H1 (cell line): ENCODE measurements around the gene ERLIN1. TPM values are rescaled to one million over a fixed set of nuclear protein-coding genes. Genes with fewer than 3 reads are reported as not detected.

Source experiments
- CTCF ChIA-PET: fragments of 300-600 bp; sonication (Branson Sonifier 250); formaldehyde crosslinking; loops from one replicate; lab custom pipeline; 2021; ENCODE audit not compliant: partially characterized antibody; lab: Charles Lee
- POLR2A ChIA-PET: fragments of 300-600 bp; sonication (Branson Sonifier 250); formaldehyde crosslinking; loops from one replicate; lab custom pipeline; 2021; ENCODE audit warnings: inconsistent platforms; ENCODE audit not compliant: partially characterized antibody; lab: Charles Lee
- DNase-seq, 2 experiments: peaks; one replicate each; pipeline versions ENCODE4 v3.0.0 to v3.0.0-alpha.2; 2010 to 2022; ENCODE audit warnings: low spot score in 2 of 2, low read depth in 1 of 2, mixed read lengths in 1 of 2
- FAIRE-seq: peaks from 2 replicates; lab custom pipeline; 2011; peaks lifted over from hg19 to GRCh38; lab: Jason Lieb, UNC
- H2AFZ ChIP-seq: 2 replicates; pipeline ENCODE4 v1.8.1; 2012; ENCODE audit warnings: low read length, inconsistent platforms
- H2AK5ac ChIP-seq: 2 replicates; pipeline ENCODE4 v1.6.1; 2013; ENCODE audit warnings: low read depth, low read length
- H2BK120ac ChIP-seq: replicated peaks from 2 replicates; pipeline ENCODE3; 2013; ENCODE audit warnings: low read depth, low read length, inconsistent platforms
- H2BK12ac ChIP-seq: 2 replicates; pipeline ENCODE4 v1.6.1; 2013; ENCODE audit warnings: low read depth, low read length
- H2BK15ac ChIP-seq: 2 replicates; pipeline ENCODE4 v1.6.1; 2013; ENCODE audit warnings: low read length
- H2BK20ac ChIP-seq: 2 replicates; pipeline ENCODE4 v1.6.1; 2013; ENCODE audit warnings: low read length
- H2BK5ac ChIP-seq: 2 replicates; pipeline ENCODE4 v1.6.1; 2013; ENCODE audit warnings: low read depth, low read length
- H3K14ac ChIP-seq: 2 replicates; pipeline ENCODE4 v1.6.1; 2013; ENCODE audit warnings: inconsistent platforms; ENCODE audit not compliant: insufficient read length
- H3K18ac ChIP-seq: 2 replicates; pipeline ENCODE4 v1.6.1; 2013; ENCODE audit warnings: low read length; ENCODE audit errors: extremely low read depth
- H3K23ac ChIP-seq: 2 replicates; pipeline ENCODE4 v1.6.1; 2013; ENCODE audit warnings: inconsistent platforms; ENCODE audit not compliant: insufficient read length
- H3K23me2 ChIP-seq: 2 replicates; pipeline ENCODE4 v1.6.1; 2013; ENCODE audit warnings: low read depth, low read length
- H3K27ac ChIP-seq: 2 replicates; pipeline ENCODE4 v1.6.1; 2011; ENCODE audit warnings: low read depth, low read length, inconsistent platforms
- H3K27me3 ChIP-seq, 4 experiments: replicated peaks in 1 of 4; 1 replicate in 1 of 4; 2 replicates in 3 of 4; pipeline versions ENCODE4 v1.6.1 to v1.8.1; 2011 to 2013; ENCODE audit warnings: low read length in 3 of 4, mild to moderate bottlenecking in 3 of 4, inconsistent platforms in 2 of 4, mixed read lengths in 2 of 4, moderate library complexity in 1 of 4; ENCODE audit not compliant: control insufficient read depth in 3 of 4, insufficient read depth in 3 of 4; ENCODE audit errors: extremely low read depth in 1 of 4
- H3K36me3 ChIP-seq, 4 experiments: 2 replicates each; pipeline versions ENCODE4 v1.6.1 to v1.8.1; 2011 to 2013; ENCODE audit warnings: mild to moderate bottlenecking in 4 of 4, low read length in 3 of 4, moderate library complexity in 2 of 4, control low read depth in 1 of 4, inconsistent platforms in 1 of 4; ENCODE audit not compliant: insufficient read depth in 4 of 4, control insufficient read depth in 2 of 4
- H3K4ac ChIP-seq: replicated peaks from 2 replicates; pipeline ENCODE3; 2013; ENCODE audit warnings: low read length, low read depth, mixed read lengths, inconsistent platforms; ENCODE audit not compliant: insufficient read length
- H3K4me1 ChIP-seq, 4 experiments: replicated peaks in 1 of 4; 1 replicate in 1 of 4; 2 replicates in 3 of 4; pipeline versions ENCODE4 v1.6.1 to v1.8.1; 2011 to 2013; ENCODE audit warnings: low read length in 3 of 4, inconsistent platforms in 2 of 4, mixed read lengths in 1 of 4; ENCODE audit not compliant: insufficient read depth in 4 of 4, control insufficient read depth in 3 of 4
- H3K4me2 ChIP-seq, 2 experiments: 2 replicates each; pipeline versions ENCODE4 v1.6.1 to v1.8.1; 2011 to 2013; ENCODE audit warnings: low read depth in 2 of 2, low read length in 2 of 2, control low read depth in 1 of 2, inconsistent platforms in 1 of 2, mild to moderate bottlenecking in 1 of 2; ENCODE audit not compliant: insufficient read depth in 1 of 2
- H3K4me3 ChIP-seq, 4 experiments: fragments of 200-600, 300-600 bp in 1 of 4; sonication (generic), shearing (Covaris generic), sonication (Bioruptor Twin) in 1 of 4; 2 replicates each; pipeline versions ENCODE4 v1.5.1 to v1.8.1; 2011 to 2016; ENCODE audit warnings: low read length in 4 of 4, low read depth in 3 of 4, control low read depth in 2 of 4, inconsistent platforms in 2 of 4, mild to moderate bottlenecking in 2 of 4, mixed read lengths in 1 of 4, moderate library complexity in 1 of 4; ENCODE audit not compliant: insufficient read depth in 2 of 4; ENCODE audit errors: extremely low read depth in 1 of 4
- H3K56ac ChIP-seq: replicated peaks from 2 replicates; pipeline ENCODE3; 2013; ENCODE audit warnings: low read depth, mild to moderate bottlenecking, mixed read lengths, low read length, inconsistent platforms; ENCODE audit not compliant: insufficient read length
- H3K79me1 ChIP-seq: 2 replicates; pipeline ENCODE4 v1.6.1; 2013; ENCODE audit warnings: low read depth, low read length, control low read depth
- H3K79me2 ChIP-seq, 2 experiments: 2 replicates each; pipeline versions ENCODE4 v1.6.1 to v1.8.1; 2012 to 2013; ENCODE audit warnings: low read length in 2 of 2, mild to moderate bottlenecking in 2 of 2, inconsistent platforms in 1 of 2; ENCODE audit not compliant: insufficient read depth in 2 of 2, control insufficient read depth in 1 of 2
- H3K9ac ChIP-seq, 4 experiments: replicated peaks in 1 of 4; 1 replicate in 1 of 4; 2 replicates in 3 of 4; pipeline versions ENCODE4 v1.6.1 to v1.8.1; 2011 to 2013; ENCODE audit warnings: low read depth in 3 of 4, low read length in 3 of 4, control low read depth in 2 of 4, mild to moderate bottlenecking in 2 of 4, moderate library complexity in 2 of 4, inconsistent platforms in 1 of 4; ENCODE audit errors: extremely low read depth in 1 of 4
- H3K9me3 ChIP-seq, 2 experiments: 2 replicates each; pipeline versions ENCODE4 v1.6.1 to v1.8.1; 2012 to 2013; ENCODE audit warnings: mild to moderate bottlenecking in 2 of 2, moderate library complexity in 2 of 2, control low read depth in 1 of 2, inconsistent platforms in 1 of 2, low read depth in 1 of 2, low read length in 1 of 2, mixed read lengths in 1 of 2; ENCODE audit not compliant: insufficient read depth in 2 of 2
- H4K20me1 ChIP-seq, 2 experiments: replicated peaks in 1 of 2; 2 replicates each; pipeline versions ENCODE3 to v1.8.1; 2011 to 2013; ENCODE audit warnings: inconsistent platforms in 2 of 2, low read length in 2 of 2, mild to moderate bottlenecking in 1 of 2; ENCODE audit not compliant: insufficient read depth in 2 of 2, control insufficient read depth in 1 of 2
- H4K5ac ChIP-seq: 2 replicates; pipeline ENCODE4 v1.6.1; 2013; ENCODE audit warnings: low read length, low read depth, mixed read lengths, inconsistent platforms; ENCODE audit not compliant: insufficient read length
- H4K8ac ChIP-seq: 2 replicates; pipeline ENCODE4 v1.8.0; 2013; ENCODE audit warnings: mild to moderate bottlenecking, moderate library complexity, low read length, inconsistent platforms; ENCODE audit not compliant: insufficient read depth; ENCODE audit errors: extremely low read depth
- H4K91ac ChIP-seq: replicated peaks from 2 replicates; pipeline ENCODE3; 2013; ENCODE audit warnings: low read length, mixed read lengths, inconsistent platforms; ENCODE audit not compliant: insufficient read length
- BACH1 ChIP-seq: IDR thresholded peaks from 2 replicates; pipeline ENCODE4 v1.6.1; 2012; ENCODE audit warnings: low read length, improper control_type of control experiment
- BCL11A ChIP-seq, 2 experiments: IDR thresholded peaks; one replicate each; pipeline ENCODE4 v1.6.1; 2011; ENCODE audit warnings: low read depth in 2 of 2, low read length in 2 of 2, mild to moderate bottlenecking in 2 of 2
- HDAC6 ChIP-seq: IDR thresholded peaks from one replicate; pipeline ENCODE4 v1.7.1; 2012; ENCODE audit warnings: low read depth, mild to moderate bottlenecking, inconsistent platforms, low read length, moderate library complexity
- TAF7 ChIP-seq: optimal IDR thresholded peaks from 2 replicates; pipeline ENCODE3; 2011; ENCODE audit warnings: low read depth, mild to moderate bottlenecking, inconsistent platforms, low read length, moderate library complexity, borderline replicate concordance
- WGBS, 2 experiments: shearing (Covaris generic) in 1 of 2; methylation state at CpG; one replicate each; pipeline versions ENCODE4 v1.1.6 to v1.1.7; 2013 to 2015; ENCODE audit warnings: low lambda C conversion rate in 2 of 2, mixed read lengths in 2 of 2, inconsistent platforms in 1 of 2, low coverage in 1 of 2, missing lambda C conversion rate in 1 of 2; ENCODE audit not compliant: insufficient replicate concordance in 2 of 2, insufficient coverage in 1 of 2, insufficient read length in 1 of 2; ENCODE audit errors: extremely low coverage in 1 of 2, missing lambda C conversion rate in 1 of 2; 5-methylcytosine and 5-hydroxymethylcytosine counted together
- polyA plus RNA-seq, 7 experiments: library from polyadenylated mRNA; depleted of rRNA in 3 of 7; stranded (reverse) in 5 of 7; unstranded in 2 of 7; fragments of >200 nt in 5 of 7; fragments of 200-250 nt in 2 of 7; gene quantifications; 1 replicate in 5 of 7; 2 replicates in 1 of 7; 4 replicates in 1 of 7; pipeline versions ENCODE4 v1.2.1 to v1.2.3, GENCODE V29; 2011 to 2013; ENCODE audit warnings: missing spikeins in 2 of 7, mixed read lengths in 2 of 7
- total RNA-seq: library from RNA; stranded (reverse); fragmentation: NEBNext Ultra II Directional; extraction: Animal tissue kit (Norgen Biotek cat#: 25700); gene quantifications from 2 replicates; pipeline ENCODE4 v1.2.1, GENCODE V29; 2021

Gene ERLIN1
- total and polyA plus RNA-seq, 2 of the 8 experiments (the other 6 are each of a cell fraction or from before 2014, with no cell fraction given): 16.5 to 32.0 TPM

DNA sequence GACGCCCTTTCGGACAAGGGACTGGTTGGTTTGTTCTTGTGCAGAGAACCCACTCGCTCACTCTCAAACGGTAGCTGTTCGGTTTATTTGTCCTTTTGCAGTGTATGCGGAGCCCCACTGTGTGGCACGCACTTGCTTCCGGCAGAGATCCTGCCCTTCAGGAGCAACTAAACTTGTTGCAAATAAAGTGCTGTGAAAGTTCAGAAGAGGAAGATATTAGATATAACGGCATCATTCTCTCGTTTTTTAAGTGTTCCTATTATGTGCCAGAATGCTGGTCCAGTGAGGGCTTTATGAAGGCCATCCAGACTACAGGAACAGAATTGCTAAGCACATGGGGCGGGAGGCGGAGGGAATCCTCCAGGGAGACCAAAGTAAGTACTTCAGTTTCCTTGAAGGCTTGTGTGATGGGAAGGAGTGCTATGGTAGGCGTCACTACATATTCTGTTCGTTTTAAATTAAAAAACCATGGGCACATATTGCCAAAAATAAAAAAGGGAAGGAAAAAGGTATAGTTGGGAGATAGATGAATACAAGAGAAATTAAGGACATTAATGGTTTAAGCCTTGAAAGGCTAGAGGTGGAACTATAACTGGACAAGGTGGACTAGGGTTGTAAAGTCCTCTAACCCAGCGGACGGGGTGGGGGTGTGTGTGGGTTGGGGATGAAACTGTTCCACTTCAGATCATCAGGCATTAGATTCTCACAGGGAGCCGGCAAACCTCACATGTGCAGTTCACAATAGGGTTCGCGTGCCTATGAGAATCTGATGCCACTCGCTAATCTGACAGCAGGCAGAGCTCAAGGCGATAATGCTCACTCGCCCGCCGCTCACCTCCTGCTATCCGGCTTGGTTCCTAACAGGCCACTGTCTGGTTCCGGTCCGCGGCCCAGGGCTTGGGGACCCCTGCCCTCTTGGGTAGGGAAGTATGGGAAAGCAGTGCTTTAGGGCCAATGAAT is 704 bp upstream of the ERLIN1 start:
- H3K36me3 ChIP-seq: peaks cover 2 to 29% (median 13%) of the 10 kb centered on the region in 4 experiments; a peak in 6 of 8 replicates
- no peak overlapping the region for H3K23ac ChIP-seq
- peak overlapping the region; percentile 52 for H4K91ac ChIP-seq
- H3K27me3 ChIP-seq: no peaks in the 10 kb centered on the region
- H2BK120ac ChIP-seq: no peak overlapping the region
- H2BK12ac ChIP-seq: 0 out of 2 replicates have a peak overlapping the region, but pooled peaks have one; percentile 7
- peak overlapping the region; percentile 85 to 90 for H3K4me2 ChIP-seq
- H3K18ac ChIP-seq: peak overlapping the region; percentile 14; the same call in 1 of the 2 replicates
- ChIA-PET CTCF (interaction anchor here (0.6 to 0.7 kb wide), 2 partner anchors 10 to 273 kb away, joined by 3 read pairs; no protein-coding TSS in a partner anchor), POLR2A (interaction anchor here (0.6 to 1.6 kb wide), 8 partner anchors 10 to 285 kb away, joined by 3 to 5 read pairs (median 4); no protein-coding TSS in a partner anchor)
- H3K79me2 ChIP-seq: peaks cover 0 to 26% of the 10 kb centered on the region in 2 experiments; a peak in 2 of 4 replicates
- H2AFZ ChIP-seq: peak overlapping the region; percentile 91
- H2AK5ac ChIP-seq: no peak overlapping the region
- H3K56ac ChIP-seq: no peak overlapping the region
- peak overlapping the region; percentile 41; the same call in 1 of the 2 replicates for H2BK5ac ChIP-seq
- H3K9me3 ChIP-seq: no peaks in the 10 kb centered on the region
- FAIRE-seq (peak; percentile 28), DNase-seq (no peak)
- no peak overlapping the region for H2BK15ac ChIP-seq
- no peak overlapping the region for H2BK20ac ChIP-seq
- H3K4me3 ChIP-seq: peak overlapping the region; percentile 76 to 91 (median 88)
- H4K5ac ChIP-seq: peak overlapping the region; percentile 97
- 49% methylated on average over 28 of the region's 28 CpGs; no CpG with 5 or more reads in 1 of the 2 experiments for WGBS, 2 experiments
- no peaks in the 10 kb centered on the region for H3K79me1 ChIP-seq
- peak overlapping the region; percentile 87 for H4K8ac ChIP-seq
- H3K14ac ChIP-seq: no peak overlapping the region
- H3K9ac ChIP-seq: peak overlapping the region; percentile 73 to 91 (median 82)
- no peaks in the 10 kb centered on the region for H4K20me1 ChIP-seq
- H3K4ac ChIP-seq: peak overlapping the region; percentile 46
- H3K23me2 ChIP-seq: peaks cover 12% of the 10 kb centered on the region
- peaks cover 0 to 4% (median 0%) of the 10 kb centered on the region in 4 experiments; a peak in 2 of 7 replicates for H3K4me1 ChIP-seq
- H3K27ac ChIP-seq: peak overlapping the region; percentile 60; the same call in 1 of the 2 replicates
- TF ChIP-seq TAF7 (no peak), HDAC6 (no peak), BACH1 (no peak), BCL11A (IDR thresholded peaks at IDR 0.05; ENCODE audit: low read depth in 2 of 2, low read length in 2 of 2) (no peak)
